Measurements from ENCODE around the gene ANGPTL7.
"Not testable (repeated sequence)": the region's sequence is repeated elsewhere in the genome, so short reads cannot be mapped to it uniquely, and the experiment has no call there.

Gene ANGPTL7

GRCh38 chr1:11174261-11174942, 14.8 kb upstream of the ANGPTL7 start:
- no peak for DNase-seq

- no peak for DNase-seq
Measured at GRCh38 chr1:11175461-11175860, 13.7 kb upstream of the ANGPTL7 start.

GRCh38 chr1:11176081-11176706, 13.0 kb upstream of the ANGPTL7 start:
- DNase-seq: no peak

GRCh38 chr1:11178021-11179015, 10.8 kb upstream of the ANGPTL7 start:
- DNase-seq: no peak

DNA sequence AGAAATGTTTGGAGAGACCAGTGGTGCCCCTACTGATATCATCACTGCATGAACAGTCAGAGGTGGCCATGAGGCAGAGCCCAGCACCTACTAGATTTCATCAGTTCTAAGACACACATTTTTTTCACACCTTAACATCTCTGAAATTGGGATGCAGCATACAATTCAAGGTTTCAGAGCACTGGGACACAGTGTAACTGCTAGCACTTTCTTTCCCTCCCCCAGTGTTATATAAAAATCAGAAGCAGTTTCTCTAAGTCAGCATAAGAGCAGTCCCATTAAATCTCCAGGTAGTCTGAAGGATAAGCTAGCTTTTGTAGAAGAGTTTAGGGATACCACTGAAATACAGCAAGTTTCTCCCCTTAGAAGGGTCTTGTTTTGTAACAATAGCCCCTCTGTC, 10.0 kb upstream of the ANGPTL7 start:
- no peak for DNase-seq

DNA sequence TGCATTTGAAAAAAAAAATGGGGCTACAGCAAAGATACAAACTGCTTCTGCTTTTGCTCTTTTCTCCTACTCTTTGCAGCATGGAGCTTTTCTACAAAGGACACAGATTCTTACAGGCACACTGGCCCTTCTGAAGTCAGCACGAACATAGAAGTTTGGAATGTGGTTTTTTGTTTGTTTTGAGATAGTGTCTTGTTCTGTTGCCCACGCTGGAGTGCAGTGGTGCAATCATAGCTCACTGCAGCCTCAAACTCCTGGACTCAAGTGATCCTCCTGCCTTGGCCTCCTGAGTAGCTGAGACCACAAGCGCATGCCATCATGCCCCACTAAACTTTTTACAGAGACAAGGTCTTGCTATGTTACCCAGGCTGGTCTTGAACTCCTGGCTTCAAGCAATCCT, 9.4 kb upstream of the ANGPTL7 start:
- DNase-seq: not testable (repeated sequence)

DNA sequence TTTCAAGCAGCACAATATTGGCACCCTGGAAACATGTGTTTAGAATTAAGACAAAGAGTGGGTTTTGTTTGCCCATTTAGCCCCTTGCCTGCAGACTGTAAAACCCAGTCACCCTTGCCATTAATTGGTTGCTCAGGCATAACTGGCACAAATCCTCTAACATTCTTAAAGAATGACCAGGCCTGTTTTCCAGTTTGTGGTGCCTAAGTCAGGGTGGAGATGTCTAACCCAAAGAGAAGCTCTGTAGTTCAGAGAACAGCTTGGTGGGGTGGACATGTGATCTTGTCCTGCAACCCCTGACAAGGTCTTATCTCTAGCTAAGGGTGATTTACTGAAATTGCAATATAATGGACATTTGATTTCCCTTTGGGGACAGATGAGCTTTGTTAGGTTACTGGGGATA, 8.8 kb upstream of the ANGPTL7 start:
- no peak for DNase-seq

- DNase-seq: no peak
Measured at GRCh38 chr1:11182884-11183283, 6.3 kb upstream of the ANGPTL7 start.

DNA sequence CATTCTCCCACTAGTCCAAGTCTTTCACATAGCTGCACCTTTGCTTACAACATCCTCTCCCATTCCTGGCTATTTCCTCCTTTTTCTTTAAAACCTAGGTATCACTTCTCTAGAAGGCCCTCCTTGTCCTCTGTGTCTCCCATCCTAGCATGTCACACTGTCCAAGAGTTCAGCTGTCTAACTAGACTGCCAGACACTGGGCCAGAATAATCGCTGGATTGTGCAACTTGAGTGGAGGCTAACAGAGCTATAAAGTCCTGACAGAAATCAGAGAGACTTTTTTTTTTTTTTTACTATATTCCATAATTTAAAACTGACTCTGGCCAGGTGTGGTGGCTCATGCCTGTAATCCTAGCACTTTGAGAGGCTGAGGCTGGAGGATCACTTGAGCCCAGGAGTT, 4.2 kb upstream of the ANGPTL7 start:
- DNase-seq: no peak

DNA sequence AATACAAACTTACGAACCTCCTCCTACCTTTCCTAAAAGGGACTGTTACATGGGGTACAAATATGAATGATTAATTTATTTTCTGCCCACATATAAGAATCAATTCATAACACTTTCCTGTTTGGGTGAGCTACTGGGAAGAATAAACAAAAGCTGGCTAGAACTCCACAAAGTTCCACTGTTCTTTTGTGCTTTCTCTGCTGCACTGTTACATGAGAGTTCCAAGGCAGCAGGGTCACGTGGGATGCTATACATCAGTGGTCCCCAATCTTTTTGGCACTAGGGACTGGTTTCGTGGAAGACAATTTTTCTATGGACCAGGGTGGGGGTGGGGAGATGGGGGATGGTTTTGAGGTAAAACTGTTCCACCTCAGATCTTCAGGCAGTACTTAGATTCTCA, 2.2 kb upstream of the ANGPTL7 start:
- no peak for DNase-seq

GRCh38 chr1:11187494-11187893, 1.7 kb upstream of the ANGPTL7 start:
- no peak for DNase-seq

GRCh38 chr1:11187931-11188330, 1.2 kb upstream of the ANGPTL7 start:
- DNase-seq: no peak

- no peak for DNase-seq
Measured at GRCh38 chr1:11188381-11188780, 774 bp upstream of the ANGPTL7 start.

DNA sequence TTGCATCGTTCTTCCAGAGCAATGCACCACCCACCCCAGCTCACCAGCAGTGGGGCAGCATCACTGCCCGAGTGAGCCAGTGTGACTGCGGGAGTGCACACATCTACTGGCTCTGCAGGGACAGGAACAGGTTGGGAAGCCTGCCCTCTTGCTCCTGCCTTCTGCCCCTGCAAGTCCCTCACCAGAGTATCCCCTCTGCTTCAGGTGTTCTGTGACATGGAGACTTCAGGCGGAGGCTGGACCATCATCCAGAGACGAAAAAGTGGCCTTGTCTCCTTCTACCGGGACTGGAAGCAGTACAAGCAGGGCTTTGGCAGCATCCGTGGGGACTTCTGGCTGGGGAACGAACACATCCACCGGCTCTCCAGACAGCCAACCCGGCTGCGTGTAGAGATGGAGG, 4.2 kb downstream of the ANGPTL7 start:
- DNase-seq: no peak

GRCh38 chr1:11194407-11195176, 5.4 kb downstream of the ANGPTL7 start:
- no peak for DNase-seq

GRCh38 chr1:11196945-11197344, 7.8 kb downstream of the ANGPTL7 start:
- no peak for DNase-seq

DNA sequence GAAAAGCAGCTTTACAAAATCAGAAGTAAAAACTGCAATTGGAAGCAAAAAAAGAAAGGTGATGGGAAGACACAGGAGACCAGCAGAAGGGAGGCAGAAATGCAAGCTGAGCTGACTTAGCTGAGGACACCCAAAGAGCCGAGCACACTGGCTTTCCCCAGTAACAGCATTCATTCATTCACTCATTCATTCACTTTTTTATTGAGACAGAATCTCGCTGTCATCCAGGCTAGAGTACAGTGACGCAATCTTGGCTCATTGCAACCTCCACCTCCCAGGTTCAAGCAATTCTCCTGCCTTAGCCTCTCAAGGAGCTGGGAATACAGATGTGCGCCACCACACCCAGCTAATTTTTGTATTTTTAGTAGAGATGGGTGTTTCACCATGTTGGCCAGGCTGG, 8.2 kb downstream of the ANGPTL7 start:
- no peak for DNase-seq

DNA sequence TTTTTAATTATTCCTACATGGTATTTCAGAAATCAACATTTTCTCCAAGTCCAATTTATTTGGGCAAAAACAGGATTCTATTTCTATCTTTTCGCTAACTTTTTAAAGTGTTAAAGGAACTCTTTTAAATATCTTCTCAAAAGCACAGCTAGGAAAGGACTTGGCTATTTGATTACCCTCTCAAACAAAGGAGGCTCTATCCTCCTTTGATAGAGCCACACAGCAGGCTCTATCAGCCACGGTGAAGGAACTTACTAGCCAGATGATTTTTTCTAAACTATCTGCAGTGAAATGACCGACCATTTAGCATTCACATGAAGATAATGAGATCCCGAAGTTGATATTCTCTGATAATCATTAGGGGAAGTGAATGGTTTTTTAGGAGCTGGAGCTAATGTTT, 9.1 kb downstream of the ANGPTL7 start:
- no peak for DNase-seq

GRCh38 chr1:11198851-11199594, 9.9 kb downstream of the ANGPTL7 start:
- DNase-seq: no peak

- no peak for DNase-seq
Measured at GRCh38 chr1:11204396-11205190, 15.4 kb downstream of the ANGPTL7 start.

- DNase-seq: no peak
Measured at GRCh38 chr1:11207898-11208611, 18.9 kb downstream of the ANGPTL7 start.
